22Rv1 (cell line): Measurements from ENCODE around the gene DOCK3.

Source experiments
- CTCF ChIP-seq: fragments of 450-650 bp; IDR thresholded peaks from 2 replicates; pipeline ENCODE4 v1.5.1; 2017; ENCODE audit warnings: mild to moderate bottlenecking
- ZFX ChIP-seq: fragments of 450-650 bp; IDR thresholded peaks from 2 replicates; pipeline ENCODE4 v1.6.1; 2017; ENCODE audit warnings: antibody characterized with exemption, borderline replicate concordance

- TF ChIP-seq CTCF (no peak), ZFX (no peak)
Observed at GRCh38 chr3:50676031-50676705, 1.4 kb downstream of the DOCK3 start.
